MCF 10A (cell line): ENCODE data around the gene BRD1. TPM values are rescaled to one million over a fixed set of nuclear protein-coding genes. Genes with fewer than 3 reads are reported as not detected.

Source experiments
- BruUV-seq: library from RNA; stranded (reverse); fragments of 400-500 nt; replicated peaks from 2 replicates; lab custom pipeline; 2021; lab: Mats Ljungman, UMichigan
- CTCF ChIA-PET: fragments of 300-600 bp; sonication (Branson Sonifier 250); formaldehyde crosslinking; extraction: SDS; loops from one replicate; lab custom pipeline; 2021; ENCODE audit warnings: antibody characterized with exemption, inconsistent platforms; lab: Yijun Ruan, JAX
- POLR2A ChIA-PET: fragments of 300-600, 350-650 bp; sonication (Branson Sonifier 250); formaldehyde crosslinking; extraction: SDS; loops from one replicate; lab custom pipeline; 2020; ENCODE audit warnings: antibody characterized with exemption, inconsistent platforms; lab: Yijun Ruan, JAX
- DNase-seq: peaks from one replicate; pipeline ENCODE4 v3.0.0-alpha.2; 2018; ENCODE audit not compliant: unreplicated experiment
- H3K27ac Mint-ChIP-seq: one replicate; pipeline ENCODE4 v1.8.0; 2022; ENCODE audit warnings: mild to moderate bottlenecking, low read depth, mixed read lengths; ENCODE audit not compliant: unreplicated experiment
- H3K27me3 Mint-ChIP-seq: one replicate; pipeline ENCODE4 v1.8.0; 2022; ENCODE audit warnings: mixed read lengths; ENCODE audit not compliant: insufficient read depth, unreplicated experiment
- H3K36me3 Mint-ChIP-seq: one replicate; pipeline ENCODE4 v1.8.0; 2022; ENCODE audit warnings: mild to moderate bottlenecking, moderate library complexity, mixed read lengths; ENCODE audit not compliant: insufficient read depth, unreplicated experiment
- H3K4me1 Mint-ChIP-seq: one replicate; pipeline ENCODE4 v1.8.0; 2022; ENCODE audit warnings: mixed read lengths; ENCODE audit not compliant: insufficient read depth, unreplicated experiment
- H3K4me3 Mint-ChIP-seq: one replicate; pipeline ENCODE4 v1.8.0; 2022; ENCODE audit warnings: mild to moderate bottlenecking, moderate library complexity, mixed read lengths; ENCODE audit not compliant: unreplicated experiment
- H3K9me3 Mint-ChIP-seq: one replicate; pipeline ENCODE4 v1.8.0; 2022; ENCODE audit warnings: mixed read lengths; ENCODE audit not compliant: unreplicated experiment
- CTCF ChIP-seq: fragments of 200-600 bp; IDR thresholded peaks from one replicate; pipeline ENCODE4 v1.8.0; 2022; ENCODE audit warnings: antibody characterized with exemption, mild to moderate bottlenecking; ENCODE audit not compliant: unreplicated experiment
- intact Hi-C: fragments of 100-400 bp; cut with micrococcal nuclease; formaldehyde crosslinking; loops from 2 replicates; pipeline ENCODE4 v1.14.1; 2022
- total RNA-seq: library from RNA; stranded (reverse); gene quantifications from 2 replicates; pipeline ENCODE4 v1.2.3, GENCODE V29; 2022

Gene BRD1
- total RNA-seq, 1 experiment from 2014 or later = 48.1 TPM

GRCh38 chr22:49723478-49724029 lies 104.1 kb downstream of the BRD1 start:
- no peak overlapping the region for H3K27ac Mint-ChIP-seq

More at GRCh38 chr22:49723478-49724029, 104.1 kb downstream of the BRD1 start:
- TF ChIP-seq CTCF = no peak
- BruUV-seq = no TSS peak
- H3K4me1 Mint-ChIP-seq = no peaks in the 10 kb centered on the region
- intact Hi-C loops = no loop called here
- H3K27me3 Mint-ChIP-seq = no peaks in the 10 kb centered on the region
- peaks cover 27% of the 10 kb centered on the region for H3K9me3 Mint-ChIP-seq
- H3K36me3 Mint-ChIP-seq = no peaks in the 10 kb centered on the region
- no peak overlapping the region for H3K4me3 Mint-ChIP-seq
- DNase-seq = no peak
- POLR2A ChIA-PET = no interaction called here
- CTCF ChIA-PET = no interaction called here

Other genes with a start within 250 kb of the BRD1 start
- 15.9 and 16.4 TPM in 2 replicates for gene ZBED4, start 26.0 kb upstream of the BRD1 start, total RNA-seq
- 16.6 and 18.2 TPM in 2 replicates for gene ALG12, start 90.6 kb upstream of the BRD1 start, total RNA-seq
- gene CRELD2, start 90.8 kb upstream of the BRD1 start, total RNA-seq = 70.7 and 107 TPM in 2 replicates
- gene PIM3, start 132.9 kb upstream of the BRD1 start, total RNA-seq = 56.3 and 73.5 TPM in 2 replicates
- not detected in 2 replicates for gene IL17REL, start 184.9 kb upstream of the BRD1 start, total RNA-seq
- not detected in 2 replicates for gene TTLL8, start 230.4 kb upstream of the BRD1 start, total RNA-seq